ENCODE results near the gene PFN1. TPM values are rescaled to one million over a fixed set of nuclear protein-coding genes. Genes with fewer than 3 reads are reported as not detected.
A peak's percentile ranks its signal among the peaks of the same experiment; 100 is the strongest.

PFN1 gene
- total and polyA plus RNA-seq, 9 of the 15 experiments (the other 6 are each of a cell fraction or from before 2014, with no cell fraction given): 60.5 to 1,479 (median 456) TPM

GRCh38 chr17:4939796-4940554 lies 8.4 kb downstream of the PFN1 start, which contains the start of the genes RNF167 and SLC25A11 (continued):
- TF ChIP-seq ATF2 (CRISPR knock-in tag; IDR thresholded peaks at IDR 0.05): no peak
- TF ChIP-seq CBX3 (IDR thresholded peaks at IDR 0.05; ENCODE audit: borderline replicate concordance in 1 of 2, low read length in 2 of 2): no peak
- no peak for TF ChIP-seq XRCC3 (IDR thresholded peaks at IDR 0.05)
- TF ChIP-seq SMAD2 (IDR thresholded peaks at IDR 0.05; ENCODE audit: low read depth, low read length): no peak
- no peak for TF ChIP-seq SP2 (IDR thresholded peaks at IDR 0.05; ENCODE audit: extremely low read depth, low read depth, low read length, poor library complexity, severe bottlenecking)
- peak; percentile 52 to 86; a peak in 2 of 4 replicates for TF ChIP-seq SIN3A (IDR thresholded peaks at IDR 0.05; ENCODE audit: borderline replicate concordance in 2 of 2, control insufficient read depth in 1 of 2, low read depth in 2 of 2, low read length in 2 of 2)
- no peak for TF ChIP-seq CHCHD3 (CRISPR knock-in tag; IDR thresholded peaks at IDR 0.05)
- TF ChIP-seq FOXP4 (CRISPR knock-in tag; IDR thresholded peaks at IDR 0.05; ENCODE audit: borderline replicate concordance): no peak
- peak; percentile 56; the same call in 1 of the 2 replicates for TF ChIP-seq DIDO1 (tag; IDR thresholded peaks at IDR 0.05; ENCODE audit: low read depth)
- TF ChIP-seq TEAD1 (CRISPR knock-in tag; IDR thresholded peaks at IDR 0.05): peak in 1 of 2 experiments; percentile 51; a peak in 1 of 4 replicates
- peak; percentile 83 for TF ChIP-seq ETV1 (tag; conservative IDR thresholded peaks at IDR 0.05; ENCODE audit: low read depth)
- peak; percentile 97 for TF ChIP-seq NRF1 (conservative IDR thresholded peaks at IDR 0.05 in 1 of 2, IDR thresholded peaks at IDR 0.05 in 1 of 2)
- TF ChIP-seq NCOA6 (IDR thresholded peaks at IDR 0.05): no peak
- TF ChIP-seq, protein P1, sequence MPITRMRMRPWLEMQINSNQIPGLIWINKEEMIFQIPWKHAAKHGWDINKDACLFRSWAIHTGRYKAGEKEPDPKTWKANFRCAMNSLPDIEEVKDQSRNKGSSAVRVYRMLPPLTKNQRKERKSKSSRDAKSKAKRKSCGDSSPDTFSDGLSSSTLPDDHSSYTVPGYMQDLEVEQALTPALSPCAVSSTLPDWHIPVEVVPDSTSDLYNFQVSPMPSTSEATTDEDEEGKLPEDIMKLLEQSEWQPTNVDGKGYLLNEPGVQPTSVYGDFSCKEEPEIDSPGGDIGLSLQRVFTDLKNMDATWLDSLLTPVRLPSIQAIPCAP (CRISPR knock-in tag; IDR thresholded peaks at IDR 0.05; ENCODE audit: borderline replicate concordance): no peak
- no peak for TF ChIP-seq MEF2A (IDR thresholded peaks at IDR 0.05; ENCODE audit: control insufficient read depth, low read depth, low read length)
- no peak for TF ChIP-seq GATAD2B (IDR thresholded peaks at IDR 0.05; ENCODE audit: borderline replicate concordance)
- no peak for TF ChIP-seq SPI1 (IDR thresholded peaks at IDR 0.05; ENCODE audit: borderline replicate concordance, low read depth, low read length)
- peak in 1 of 2 experiments; percentile 57 for TF ChIP-seq E2F6 (IDR thresholded peaks at IDR 0.05; ENCODE audit: borderline replicate concordance in 1 of 2, extremely low read depth in 1 of 2, insufficient read depth in 1 of 2, insufficient read length in 1 of 2, low read depth in 1 of 2, low read length in 1 of 2, poor library complexity in 1 of 2, severe bottlenecking in 1 of 2)
- no peak for TF ChIP-seq HNRNPL (IDR thresholded peaks at IDR 0.05; ENCODE audit: low read depth, low read length)
- TF ChIP-seq, protein P2, sequence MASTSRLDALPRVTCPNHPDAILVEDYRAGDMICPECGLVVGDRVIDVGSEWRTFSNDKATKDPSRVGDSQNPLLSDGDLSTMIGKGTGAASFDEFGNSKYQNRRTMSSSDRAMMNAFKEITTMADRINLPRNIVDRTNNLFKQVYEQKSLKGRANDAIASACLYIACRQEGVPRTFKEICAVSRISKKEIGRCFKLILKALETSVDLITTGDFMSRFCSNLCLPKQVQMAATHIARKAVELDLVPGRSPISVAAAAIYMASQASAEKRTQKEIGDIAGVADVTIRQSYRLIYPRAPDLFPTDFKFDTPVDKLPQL (IDR thresholded peaks at IDR 0.05; ENCODE audit: extremely low read depth, insufficient read length): no peak
